ENCODE results near the gene COL6A2.

GRCh38 chr21:46069719-46070279 lies 28.1 kb upstream of the COL6A2 start:
- no peak for TF ChIP-seq CTCF (conservative IDR thresholded peaks at IDR 0.05)
- no peak for TF ChIP-seq EZH2 (IDR thresholded peaks at IDR 0.05; ENCODE audit: low read depth)
